Measurements from ENCODE around the gene SDK2. TPM values are rescaled to one million over a fixed set of nuclear protein-coding genes. Genes with fewer than 3 reads are reported as not detected.

The SDK2 gene
- polyA plus RNA-seq, 1 experiment: 0.01 TPM

- H3K9me3 ChIP-seq (ENCODE audit: control insufficient read depth, insufficient read depth, low read length): no peaks in the 10 kb centered on the region
- DNase-seq (ENCODE audit: low read depth, low spot score): no peak
- CTCF ChIA-PET: interaction anchor here (1.5 to 13.9 kb wide), 10 partner anchors 14 to 812 kb away, joined by 7 to 449 read pairs (median 10); partner anchors contain the start of genes CDC42EP4 and CPSF4L
- no peak overlapping the region for H3K4me3 ChIP-seq (ENCODE audit: low read depth, low read length)
- H3K27ac ChIP-seq (ENCODE audit: low read depth, low read length): no peak overlapping the region
- POLR2A ChIA-PET: interaction anchor here (0.8 to 1.2 kb wide), 2 partner anchors 64 to 113 kb away, joined by 3 to 5 read pairs; no protein-coding TSS in a partner anchor
- H3K27me3 ChIP-seq (ENCODE audit: control insufficient read depth, insufficient read depth, low read length): peaks cover 24% of the 10 kb centered on the region
- TF ChIP-seq CTCF (IDR thresholded peaks at IDR 0.05; ENCODE audit: low read depth, low read length): no peak
These were observed 275.1 kb downstream of the SDK2 start for GRCh38 chr17:73369111-73369521.

GRCh38 chr17:73368085-73368631, 276.1 kb downstream of the SDK2 start:
- CTCF ChIA-PET: interaction anchor here (0.9 to 13.9 kb wide), 3 partner anchors 58 to 643 kb away, joined by 3 to 449 read pairs (median 12); no protein-coding TSS in a partner anchor
- POLR2A ChIA-PET: interaction anchor here (0.8 to 1.2 kb wide), 2 partner anchors 63 to 112 kb away, joined by 3 to 5 read pairs; no protein-coding TSS in a partner anchor
- H3K27ac ChIP-seq (ENCODE audit: low read depth, low read length): no peak overlapping the region
- DNase-seq (ENCODE audit: low read depth, low spot score): no peak
- TF ChIP-seq CTCF (IDR thresholded peaks at IDR 0.05; ENCODE audit: low read depth, low read length): no peak
- H3K27me3 ChIP-seq (ENCODE audit: control insufficient read depth, insufficient read depth, low read length): peaks cover 24% of the 10 kb centered on the region
- H3K4me3 ChIP-seq (ENCODE audit: low read depth, low read length): no peak overlapping the region
- no peaks in the 10 kb centered on the region for H3K9me3 ChIP-seq (ENCODE audit: control insufficient read depth, insufficient read depth, low read length)

- Histone ChIP-seq H3K27me3 (ENCODE audit: control insufficient read depth, insufficient read depth, low read length) (peaks cover 12% of the 10 kb centered on the region), H3K27ac (ENCODE audit: low read depth, low read length) (no peak overlapping the region), H3K9me3 (ENCODE audit: control insufficient read depth, insufficient read depth, low read length) (no peaks in the 10 kb centered on the region), H3K4me3 (ENCODE audit: low read depth, low read length) (no peak overlapping the region)
- ChIA-PET POLR2A (interaction anchor here (1.0 kb wide), 1 partner anchor 55 kb away, joined by 3 read pairs; no protein-coding TSS in a partner anchor), CTCF (interaction anchor here (0.8 to 13.9 kb wide), 4 partner anchors 56 to 639 kb away, joined by 4 to 449 read pairs (median 8); no protein-coding TSS in a partner anchor)
- no peak for TF ChIP-seq CTCF (IDR thresholded peaks at IDR 0.05; ENCODE audit: low read depth, low read length)
- DNase-seq (ENCODE audit: low read depth, low spot score): no peak
These were observed 278.2 kb downstream of the SDK2 start for GRCh38 chr17:73365906-73366623.

GRCh38 chr17:73365301-73365874, 278.9 kb downstream of the SDK2 start:
- no peak for DNase-seq (ENCODE audit: low read depth, low spot score)
- H3K27ac ChIP-seq (ENCODE audit: low read depth, low read length): no peak overlapping the region
- peaks cover 12% of the 10 kb centered on the region for H3K27me3 ChIP-seq (ENCODE audit: control insufficient read depth, insufficient read depth, low read length)
- ChIA-PET CTCF (interaction anchor here (2.7 to 13.9 kb wide), 2 partner anchors 55 to 113 kb away, joined by 12 to 449 read pairs; no protein-coding TSS in a partner anchor), POLR2A (interaction anchor here (1.0 kb wide), 1 partner anchor 55 kb away, joined by 3 read pairs; no protein-coding TSS in a partner anchor)
- H3K4me3 ChIP-seq (ENCODE audit: low read depth, low read length): no peak overlapping the region
- no peak for TF ChIP-seq CTCF (IDR thresholded peaks at IDR 0.05; ENCODE audit: low read depth, low read length)
- no peaks in the 10 kb centered on the region for H3K9me3 ChIP-seq (ENCODE audit: control insufficient read depth, insufficient read depth, low read length)

Measured in AG04450 (cell line).